B cell (primary cell): ENCODE results near the gene PCDH20. TPM values are rescaled to one million over a fixed set of nuclear protein-coding genes. Genes with fewer than 3 reads are reported as not detected.

ENCODE experiments used
- ATAC-seq: fragments of 200-7000 bp; cut with Tn5 transposase; one replicate; pipeline ENCODE4 v1.10.0; 2021; ENCODE audit warnings: low read depth, mild to moderate bottlenecking, moderate number of reproducible peaks, moderate library complexity
- CTCF ChIA-PET: fragments of 350-600 bp; sonication (Branson Sonifier 250); formaldehyde crosslinking; loops from one replicate; lab custom pipeline; 2021; ENCODE audit warnings: antibody characterized with exemption, inconsistent platforms; lab: Charles Lee
- POLR2A ChIA-PET: fragments of 350-600 bp; sonication (Branson Sonifier 250); formaldehyde crosslinking; loops from one replicate; lab custom pipeline; 2021; ENCODE audit warnings: antibody characterized with exemption; lab: Charles Lee
- DNase-seq: peaks from one replicate; pipeline ENCODE4 v3.0.0; 2013
- H2AFZ ChIP-seq: 2 replicates; pipeline ENCODE4 v1.6.1; 2012; ENCODE audit warnings: mild to moderate bottlenecking, low read depth, low read length; ENCODE audit not compliant: insufficient read depth, poor library complexity, severe bottlenecking
- H3K27ac ChIP-seq, 2 donors: 1 replicate in 1 of 2; 2 replicates in 1 of 2; pipeline ENCODE4 v1.5.1; 2012 to 2013; ENCODE audit warnings: low read length in 2 of 2, mild to moderate bottlenecking in 2 of 2, moderate library complexity in 1 of 2
- H3K27me3 ChIP-seq, 4 experiments: fragments of 200-600 bp in 1 of 4; sonication (generic) in 1 of 4; replicated peaks in 1 of 4; 1 replicate in 2 of 4; 2 replicates in 2 of 4; pipeline versions ENCODE4 v1.6.1 to v1.7.0; 2013 to 2016; ENCODE audit warnings: low read length in 3 of 4, mild to moderate bottlenecking in 2 of 4, mixed read lengths in 1 of 4, moderate library complexity in 1 of 4; ENCODE audit not compliant: insufficient read depth in 4 of 4, control insufficient read depth in 3 of 4; ENCODE audit errors: control extremely low read depth in 1 of 4
- H3K36me3 ChIP-seq, 2 experiments: replicated peaks in 1 of 2; 1 replicate in 1 of 2; 2 replicates in 1 of 2; pipeline versions ENCODE4 v1.6.1 to v1.7.1; 2013; ENCODE audit warnings: low read length in 1 of 2; ENCODE audit not compliant: insufficient read depth in 2 of 2, control insufficient read depth in 1 of 2; ENCODE audit errors: control extremely low read depth in 1 of 2, extremely low read depth in 1 of 2
- H3K4me1 ChIP-seq, 2 donors: fragments of 200-600 bp in 1 of 2; sonication (generic) in 1 of 2; 1 replicate in 1 of 2; 2 replicates in 1 of 2; pipeline versions ENCODE4 v1.5.1 to v1.6.1; 2013 to 2017; ENCODE audit warnings: low read length in 2 of 2; ENCODE audit not compliant: control insufficient read depth in 2 of 2, insufficient read depth in 2 of 2
- H3K4me2 ChIP-seq: replicated peaks from 2 replicates; pipeline ENCODE3; 2012; ENCODE audit warnings: mild to moderate bottlenecking, low read depth, low read length; ENCODE audit not compliant: poor library complexity, severe bottlenecking
- H3K4me3 ChIP-seq, 5 experiments: fragments of 200-600 bp in 1 of 5; sonication (generic) in 1 of 5; 1 replicate in 3 of 5; 2 replicates in 2 of 5; pipeline versions ENCODE4 v1.5.1 to v1.7.0; 2011 to 2016; ENCODE audit warnings: low read length in 4 of 5, mild to moderate bottlenecking in 4 of 5, low read depth in 2 of 5, control low read depth in 1 of 5, moderate library complexity in 1 of 5; ENCODE audit not compliant: insufficient read depth in 1 of 5; ENCODE audit errors: control extremely low read depth in 1 of 5, extremely low read depth in 1 of 5
- H3K79me2 ChIP-seq: fragments of 200-600 bp; sonication (generic); one replicate; pipeline ENCODE4 v1.6.0; 2016; ENCODE audit warnings: low read length; ENCODE audit not compliant: control insufficient read depth, insufficient read depth
- H3K9ac ChIP-seq: fragments of 200-600 bp; sonication (generic); 2 replicates; pipeline ENCODE4 v1.6.1; 2017; ENCODE audit warnings: mild to moderate bottlenecking, low read length, moderate library complexity
- H3K9me3 ChIP-seq, 3 donors: one replicate each; pipeline versions ENCODE4 v1.6.1 to v1.7.1; 2013; ENCODE audit warnings: low read length in 2 of 3; ENCODE audit not compliant: control insufficient read depth in 2 of 3, insufficient read depth in 1 of 3; ENCODE audit errors: control extremely low read depth in 1 of 3
- H4K20me1 ChIP-seq: 2 replicates; pipeline ENCODE4 v1.6.0; 2012; ENCODE audit warnings: mild to moderate bottlenecking, low read length; ENCODE audit not compliant: insufficient read depth, control insufficient read depth, poor library complexity, severe bottlenecking
- H3K27ac Mint-ChIP-seq: one replicate; pipeline ENCODE4 v1.8.0; 2021; ENCODE audit warnings: mixed read lengths
- H3K27me3 Mint-ChIP-seq: one replicate; pipeline ENCODE4 v1.8.0; 2021; ENCODE audit warnings: mixed read lengths
- H3K4me1 Mint-ChIP-seq: one replicate; pipeline ENCODE4 v1.8.0; 2021; ENCODE audit warnings: mixed read lengths
- H3K4me3 Mint-ChIP-seq: one replicate; pipeline ENCODE4 v1.8.0; 2021; ENCODE audit warnings: mixed read lengths
- H3K9me3 Mint-ChIP-seq: one replicate; pipeline ENCODE4 v1.8.0; 2022; ENCODE audit warnings: mixed read lengths; ENCODE audit not compliant: insufficient read depth
- EZH2 ChIP-seq: IDR thresholded peaks from 2 replicates; pipeline ENCODE4 v1.6.1; 2012; ENCODE audit warnings: borderline replicate concordance, low read depth, mild to moderate bottlenecking, moderate library complexity, low read length; ENCODE audit not compliant: insufficient read depth, poor library complexity, severe bottlenecking
- WGBS: methylation state at CpG from one replicate; pipeline ENCODE4 v1.1.5; 2013; ENCODE audit warnings: missing lambda C conversion rate; ENCODE audit not compliant: insufficient coverage; 5-methylcytosine and 5-hydroxymethylcytosine counted together
- intact Hi-C: fragments of 100-400 bp; cut with micrococcal nuclease; formaldehyde crosslinking; loops from one replicate; pipeline ENCODE4 v1.10.0; 2022
- polyA plus RNA-seq: library from polyadenylated mRNA; depleted of rRNA; stranded (reverse); fragments of >200 nt; gene quantifications from 2 replicates; pipeline ENCODE4 v1.2.3, GENCODE V29; 2012
- total RNA-seq, 2 donors: library from RNA; stranded (reverse); fragments of 120-200 nt in 1 of 2; gene quantifications; 1 replicate in 1 of 2; 2 replicates in 1 of 2; pipeline versions ENCODE4 v1.2.3 to v1.2.4, GENCODE V29; 2013 to 2022
- TF ChIP-seq, protein P1 (sequence below): fragments of 200-600 bp; IDR thresholded peaks from one replicate; pipeline ENCODE4 v1.8.0; 2022; ENCODE audit warnings: antibody characterized with exemption, mild to moderate bottlenecking

Gene PCDH20
- total and polyA plus RNA-seq, 2 donors (not counting 1 experiment from before 2014, with no cell fraction given), result not detected

GRCh38 chr13:61423915-61424314 is 8.3 kb upstream of the PCDH20 start:
- no peaks in the 10 kb centered on the region for H3K4me1 Mint-ChIP-seq

GRCh38 chr13:61417086-61417570 is 1.5 kb upstream of the PCDH20 start:
- Mint-ChIP-seq H3K27ac (no peak overlapping the region), H3K4me3 (no peak overlapping the region), H3K27me3 (peaks cover 26% of the 10 kb centered on the region), H3K9me3 (no peaks in the 10 kb centered on the region), H3K4me1 (no peaks in the 10 kb centered on the region)
- H3K27ac ChIP-seq, result no peak overlapping the region
- peaks cover 0 to 31% (median 5%) of the 10 kb centered on the region in 4 experiments for H3K27me3 ChIP-seq
- no peaks in the 10 kb centered on the region for H3K4me1 ChIP-seq
- H4K20me1 ChIP-seq, result no peaks in the 10 kb centered on the region
- no peak for TF ChIP-seq EZH2
- TF ChIP-seq, protein P1, sequence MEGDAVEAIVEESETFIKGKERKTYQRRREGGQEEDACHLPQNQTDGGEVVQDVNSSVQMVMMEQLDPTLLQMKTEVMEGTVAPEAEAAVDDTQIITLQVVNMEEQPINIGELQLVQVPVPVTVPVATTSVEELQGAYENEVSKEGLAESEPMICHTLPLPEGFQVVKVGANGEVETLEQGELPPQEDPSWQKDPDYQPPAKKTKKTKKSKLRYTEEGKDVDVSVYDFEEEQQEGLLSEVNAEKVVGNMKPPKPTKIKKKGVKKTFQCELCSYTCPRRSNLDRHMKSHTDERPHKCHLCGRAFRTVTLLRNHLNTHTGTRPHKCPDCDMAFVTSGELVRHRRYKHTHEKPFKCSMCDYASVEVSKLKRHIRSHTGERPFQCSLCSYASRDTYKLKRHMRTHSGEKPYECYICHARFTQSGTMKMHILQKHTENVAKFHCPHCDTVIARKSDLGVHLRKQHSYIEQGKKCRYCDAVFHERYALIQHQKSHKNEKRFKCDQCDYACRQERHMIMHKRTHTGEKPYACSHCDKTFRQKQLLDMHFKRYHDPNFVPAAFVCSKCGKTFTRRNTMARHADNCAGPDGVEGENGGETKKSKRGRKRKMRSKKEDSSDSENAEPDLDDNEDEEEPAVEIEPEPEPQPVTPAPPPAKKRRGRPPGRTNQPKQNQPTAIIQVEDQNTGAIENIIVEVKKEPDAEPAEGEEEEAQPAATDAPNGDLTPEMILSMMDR, result no peak
- ATAC-seq (no peak), DNase-seq (no peak)
- no peak overlapping the region for H2AFZ ChIP-seq
- no peaks in the 10 kb centered on the region for H3K36me3 ChIP-seq
- H3K9ac ChIP-seq, result no peak overlapping the region
- no peaks in the 10 kb centered on the region for H3K79me2 ChIP-seq
- CTCF ChIA-PET, result no interaction called here
- no peak overlapping the region for H3K4me2 ChIP-seq
- POLR2A ChIA-PET, result no interaction called here
- intact Hi-C loops, result no loop called here
- H3K4me3 ChIP-seq, result no peak overlapping the region
- 89% methylated on average over 2 of the region's 5 CpGs for WGBS
- peaks cover 0 to 18% (median 0%) of the 10 kb centered on the region in 3 donors for H3K9me3 ChIP-seq

More at GRCh38 chr13:61423915-61424314, 8.3 kb upstream of the PCDH20 start:
- DNase-seq (no peak), ATAC-seq (no peak)
- no CpG with 5 or more reads among the region's 1 CpG for WGBS
- Histone ChIP-seq H3K27ac (no peak overlapping the region), H3K9ac (no peak overlapping the region), H2AFZ (no peak overlapping the region), H3K36me3 (no peaks in the 10 kb centered on the region), H4K20me1 (no peaks in the 10 kb centered on the region), H3K4me1 (no peaks in the 10 kb centered on the region), H3K9me3 (peaks cover 0 to under 1% (median 0%) of the 10 kb centered on the region in 3 donors), H3K4me3 (no peak overlapping the region), H3K79me2 (no peaks in the 10 kb centered on the region), H3K27me3 (no peaks in the 10 kb centered on the region), H3K4me2 (no peak overlapping the region)
- TF ChIP-seq, protein P1, result no peak
- no peak for TF ChIP-seq EZH2
- Mint-ChIP-seq H3K4me3 (no peak overlapping the region), H3K9me3 (no peaks in the 10 kb centered on the region), H3K27ac (no peak overlapping the region), H3K27me3 (no peaks in the 10 kb centered on the region)
- ChIA-PET POLR2A (no interaction called here), CTCF (interaction anchor here (1.0 kb wide), 1 partner anchor 13 kb away, joined by 4 read pairs; no protein-coding TSS in a partner anchor)
- intact Hi-C loops, result no loop called here
